Dedifferentiated amniotic fluid mesenchymal stem cell (primary cell): ENCODE data around the gene LDLR.
"Not testable (repeated sequence)": the region's sequence is repeated elsewhere in the genome, so short reads cannot be mapped to it uniquely, and the experiment has no call there.

Experiments used
- DNase-seq: peaks from one replicate; pipeline ENCODE4 v3.0.0-alpha.2; 2016; ENCODE audit errors: extremely low spot score

Gene LDLR

GRCh38 chr19:11070123-11070522 is 19.1 kb upstream of the LDLR start:
- DNase-seq: no peak

GRCh38 chr19:11073568-11073967 is 15.7 kb upstream of the LDLR start:
- no peak for DNase-seq

- DNase-seq: not testable (repeated sequence)
These were observed 12.5 kb upstream of the LDLR start for GRCh38 chr19:11076792-11077191.

GRCh38 chr19:11078893-11079292 is 10.4 kb upstream of the LDLR start:
- no peak for DNase-seq

- no peak for DNase-seq
These were observed 9.3 kb upstream of the LDLR start for GRCh38 chr19:11079999-11080398.

- DNase-seq: no peak
These were observed 1.3 kb upstream of the LDLR start for GRCh38 chr19:11087870-11088505.

GRCh38 chr19:11088506-11089253 is 583 bp upstream of the LDLR start:
- DNase-seq: no peak

GRCh38 chr19:11090014-11090263 is 676 bp downstream of the LDLR start:
- DNase-seq: not testable (repeated sequence)

GRCh38 chr19:11090264-11090996 is 1.2 kb downstream of the LDLR start:
- DNase-seq: peak; percentile 92

GRCh38 chr19:11090997-11091702 is 1.9 kb downstream of the LDLR start:
- DNase-seq: peak; percentile 26

GRCh38 chr19:11091703-11092153 is 2.5 kb downstream of the LDLR start:
- DNase-seq: peak; percentile 76

- peak; percentile 53 for DNase-seq
These were observed 2.9 kb downstream of the LDLR start for GRCh38 chr19:11092181-11092538.

- DNase-seq: no peak
These were observed 4.5 kb downstream of the LDLR start for GRCh38 chr19:11093689-11094238.

- no peak for DNase-seq
These were observed 5.2 kb downstream of the LDLR start for GRCh38 chr19:11094520-11094894.

- peak; percentile 71 for DNase-seq
These were observed 7.1 kb downstream of the LDLR start for GRCh38 chr19:11096210-11096841.

GRCh38 chr19:11097367-11097766 is 8.1 kb downstream of the LDLR start:
- not testable (repeated sequence) for DNase-seq

GRCh38 chr19:11098327-11098726 is 9.1 kb downstream of the LDLR start:
- DNase-seq: no peak

- no peak for DNase-seq
These were observed 9.6 kb downstream of the LDLR start for GRCh38 chr19:11098861-11099260.

- no peak for DNase-seq
These were observed 10.8 kb downstream of the LDLR start for GRCh38 chr19:11100049-11100448.

- no peak for DNase-seq
These were observed 11.8 kb downstream of the LDLR start for GRCh38 chr19:11101057-11101456.

- no peak for DNase-seq
These were observed 13.7 kb downstream of the LDLR start for GRCh38 chr19:11102944-11103343.

- DNase-seq: not testable (repeated sequence)
These were observed 14.4 kb downstream of the LDLR start for GRCh38 chr19:11103667-11104066.
